Panc1 (cell line): ENCODE measurements around the gene LRRC3. TPM values are rescaled to one million over a fixed set of nuclear protein-coding genes. Genes with fewer than 3 reads are reported as not detected.

Experiments
- ATAC-seq: fragments of 200-7000 bp; cut with Tn5 transposase; 2 replicates; pipeline ENCODE4 v1.9.1; 2020; ENCODE audit warnings: mild to moderate bottlenecking, moderate library complexity
- BruUV-seq: library from RNA; stranded (reverse); fragments of 400-500 nt; replicated peaks from 2 replicates; lab custom pipeline; 2021; lab: Mats Ljungman, UMichigan
- CTCF ChIA-PET: fragments of 300-600 bp; sonication (Branson Sonifier 250); formaldehyde crosslinking; loops from one replicate; lab custom pipeline; 2022; ENCODE audit warnings: antibody characterized with exemption; lab: Charles Lee
- POLR2A ChIA-PET: fragments of 300-600 bp; sonication (Branson Sonifier 250); formaldehyde crosslinking; loops from one replicate; lab custom pipeline; 2022; ENCODE audit warnings: antibody characterized with exemption; lab: Charles Lee
- DNase-seq: peaks from one replicate; pipeline ENCODE4 v3.0.0-alpha.2; 2010; ENCODE audit warnings: low read depth, low spot score
- H3K27ac ChIP-seq: 2 replicates; pipeline ENCODE4 v1.5.1; 2011; ENCODE audit warnings: mild to moderate bottlenecking, low read length, inconsistent platforms
- H3K27me3 ChIP-seq: fragments of 200-500 bp; sonication (Bioruptor generic); 2 replicates; pipeline ENCODE4 v1.6.0; 2014; ENCODE audit warnings: low read length, inconsistent platforms; ENCODE audit not compliant: control insufficient read depth, insufficient read depth
- H3K36me3 ChIP-seq: fragments of 200-500 bp; sonication (Bioruptor generic); 2 replicates; pipeline ENCODE4 v1.5.1; 2014; ENCODE audit warnings: inconsistent platforms, mild to moderate bottlenecking, low read length, moderate library complexity; ENCODE audit not compliant: control insufficient read depth, insufficient read depth
- H3K4me1 ChIP-seq: 2 replicates; pipeline ENCODE4 v1.5.1; 2011; ENCODE audit warnings: inconsistent platforms, mild to moderate bottlenecking, low read length, moderate library complexity; ENCODE audit not compliant: control insufficient read depth, insufficient read depth
- H3K4me3 ChIP-seq, 2 experiments: 2 replicates each; pipeline ENCODE4 v1.5.1; 2011 to 2012; ENCODE audit warnings: low read depth in 2 of 2, low read length in 2 of 2, mild to moderate bottlenecking in 2 of 2, inconsistent platforms in 1 of 2, moderate library complexity in 1 of 2
- H3K9me3 ChIP-seq: fragments of 200-500 bp; sonication (Bioruptor generic); 2 replicates; pipeline ENCODE4 v1.5.1; 2014; ENCODE audit warnings: low read depth, mild to moderate bottlenecking, inconsistent platforms, low read length, moderate library complexity; ENCODE audit not compliant: control insufficient read depth, insufficient read depth
- POLR2AphosphoS5 ChIP-seq: IDR thresholded peaks from 2 replicates; pipeline ENCODE4 v1.6.1; 2012; ENCODE audit warnings: mild to moderate bottlenecking, low read depth, low read length, moderate library complexity
- REST ChIP-seq, 2 experiments: IDR thresholded peaks; 2 replicates each; pipeline ENCODE4 v1.6.1; 2011 to 2012; ENCODE audit warnings: low read depth in 2 of 2, control low read depth in 1 of 2, low read length in 1 of 2, mild to moderate bottlenecking in 1 of 2, moderate library complexity in 1 of 2; ENCODE audit not compliant: insufficient read depth in 1 of 2
- SIN3A ChIP-seq: IDR thresholded peaks from 2 replicates; pipeline ENCODE4 v1.6.1; 2012; ENCODE audit warnings: low read depth, mild to moderate bottlenecking, low read length, moderate library complexity, borderline replicate concordance; ENCODE audit not compliant: insufficient read depth
- TCF7L2 ChIP-seq: IDR thresholded peaks from 2 replicates; pipeline ENCODE4 v1.6.1; 2011; ENCODE audit warnings: mild to moderate bottlenecking, low read depth, low read length, inconsistent platforms
- in situ Hi-C: cut with HindIII; loops from 2 replicates; pipeline ENCODE4 v1.10.0; 2016; ENCODE audit warnings: low sequenced_read_pairs, low pct_unique_long_range_greater_than_20kb
- intact Hi-C: fragments of 100-400 bp; cut with micrococcal nuclease; formaldehyde crosslinking; loops from one replicate; pipeline ENCODE4 v1.10.0; 2022; ENCODE audit not compliant: unreplicated experiment
- total RNA-seq: library from RNA; stranded (reverse); gene quantifications from one replicate; pipeline ENCODE4 v1.2.1, GENCODE V29; 2021; ENCODE audit not compliant: unreplicated experiment
- TF ChIP-seq, protein P1 (sequence below): fragments of 450-650 bp; IDR thresholded peaks from 2 replicates; pipeline ENCODE4 v1.5.1; 2017; ENCODE audit warnings: mild to moderate bottlenecking

The LRRC3 gene
- total RNA-seq, 1 experiment from 2014 or later, result 3.3 TPM

DNA sequence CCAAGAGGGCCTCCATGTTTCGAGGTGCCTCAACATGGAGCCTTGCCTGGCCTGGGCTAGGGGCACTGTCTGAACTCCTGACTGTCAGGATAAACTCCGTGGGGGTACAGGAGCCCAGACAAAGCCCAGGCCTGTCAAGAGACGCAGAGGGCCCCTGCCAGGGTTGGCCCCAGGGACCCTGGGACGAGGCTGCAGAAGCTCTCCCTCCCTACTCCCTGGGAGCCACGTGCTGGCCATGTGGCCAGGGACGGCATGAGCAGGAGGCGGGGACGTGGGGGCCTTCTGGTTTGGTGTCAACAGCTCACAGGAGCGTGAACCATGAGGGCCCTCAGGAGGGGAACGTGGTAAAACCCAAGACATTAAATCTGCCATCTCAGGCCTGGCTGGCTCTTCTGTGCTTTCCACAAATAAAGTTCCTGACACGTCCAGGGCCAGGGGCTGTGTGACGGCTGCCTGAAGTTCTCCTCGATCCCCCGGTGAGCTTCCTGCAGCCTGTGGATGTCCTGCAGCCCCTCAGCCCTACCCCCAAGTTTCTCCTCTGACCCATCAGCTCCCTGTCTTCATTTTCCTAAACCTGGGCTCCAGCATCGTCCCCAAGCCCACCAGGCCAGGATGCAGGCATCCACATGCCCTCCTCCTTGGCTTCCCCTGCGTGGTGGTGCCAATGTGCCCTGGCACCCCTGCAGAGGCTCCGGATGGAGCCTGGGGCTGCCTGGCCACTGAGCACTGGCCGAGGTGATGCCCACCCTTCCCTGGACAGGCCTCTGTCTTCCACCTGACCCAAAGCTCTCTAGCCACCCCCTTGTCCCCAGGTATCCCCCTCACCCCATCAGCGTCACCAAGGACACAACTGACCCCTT, 12.8 kb upstream of the LRRC3 start:
- H3K4me1 ChIP-seq, result no peaks in the 10 kb centered on the region
- TF ChIP-seq SIN3A (no peak), REST (IDR thresholded peaks at IDR 0.05; ENCODE audit: insufficient read depth in 1 of 2, low read depth in 2 of 2, low read length in 1 of 2) (no peak), POLR2AphosphoS5 (no peak), TCF7L2 (no peak)
- TF ChIP-seq, protein P1, sequence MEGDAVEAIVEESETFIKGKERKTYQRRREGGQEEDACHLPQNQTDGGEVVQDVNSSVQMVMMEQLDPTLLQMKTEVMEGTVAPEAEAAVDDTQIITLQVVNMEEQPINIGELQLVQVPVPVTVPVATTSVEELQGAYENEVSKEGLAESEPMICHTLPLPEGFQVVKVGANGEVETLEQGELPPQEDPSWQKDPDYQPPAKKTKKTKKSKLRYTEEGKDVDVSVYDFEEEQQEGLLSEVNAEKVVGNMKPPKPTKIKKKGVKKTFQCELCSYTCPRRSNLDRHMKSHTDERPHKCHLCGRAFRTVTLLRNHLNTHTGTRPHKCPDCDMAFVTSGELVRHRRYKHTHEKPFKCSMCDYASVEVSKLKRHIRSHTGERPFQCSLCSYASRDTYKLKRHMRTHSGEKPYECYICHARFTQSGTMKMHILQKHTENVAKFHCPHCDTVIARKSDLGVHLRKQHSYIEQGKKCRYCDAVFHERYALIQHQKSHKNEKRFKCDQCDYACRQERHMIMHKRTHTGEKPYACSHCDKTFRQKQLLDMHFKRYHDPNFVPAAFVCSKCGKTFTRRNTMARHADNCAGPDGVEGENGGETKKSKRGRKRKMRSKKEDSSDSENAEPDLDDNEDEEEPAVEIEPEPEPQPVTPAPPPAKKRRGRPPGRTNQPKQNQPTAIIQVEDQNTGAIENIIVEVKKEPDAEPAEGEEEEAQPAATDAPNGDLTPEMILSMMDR, result no peak
- no peaks in the 10 kb centered on the region for H3K9me3 ChIP-seq
- ChIA-PET POLR2A (no interaction called here), CTCF (no interaction called here)
- BruUV-seq, result no TSS peak
- H3K4me3 ChIP-seq, result no peak overlapping the region
- no peaks in the 10 kb centered on the region for H3K27me3 ChIP-seq
- no peaks in the 10 kb centered on the region for H3K36me3 ChIP-seq
- intact Hi-C loops, result no loop called here
- no peak for DNase-seq
- no peak overlapping the region for H3K27ac ChIP-seq
- in situ Hi-C loops, result no loop called here
- no peak for ATAC-seq

DNA sequence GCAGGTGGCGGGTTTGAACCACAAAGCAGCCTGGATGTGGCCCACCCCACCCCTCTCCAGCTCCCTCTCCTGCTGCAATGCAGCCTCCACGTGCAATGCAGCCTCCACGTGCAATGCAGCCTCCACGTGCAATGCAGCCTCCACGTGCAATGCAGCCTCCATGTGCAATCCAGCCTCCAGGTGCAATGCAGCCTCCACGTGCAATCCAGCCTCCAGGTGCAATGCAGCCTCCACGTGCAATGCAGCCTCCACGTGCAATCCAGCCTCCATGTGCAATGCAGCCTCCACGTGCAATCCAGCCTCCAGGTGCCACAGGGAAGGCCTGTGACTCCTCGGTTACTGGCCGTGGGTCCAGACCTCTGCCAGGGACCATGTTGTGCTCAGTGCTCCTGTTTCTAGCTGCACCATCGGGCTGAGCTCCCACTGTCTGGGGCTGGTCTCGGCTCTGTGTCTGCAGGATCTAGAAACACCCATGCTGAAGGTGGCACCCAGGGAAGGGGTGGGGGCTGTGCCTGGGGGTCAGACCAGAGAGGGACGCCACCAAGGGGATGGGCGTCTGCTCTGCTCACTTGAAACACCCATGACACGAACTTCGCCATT, 11.9 kb upstream of the LRRC3 start:
- Histone ChIP-seq H3K4me1 (no peaks in the 10 kb centered on the region), H3K9me3 (no peaks in the 10 kb centered on the region), H3K36me3 (no peaks in the 10 kb centered on the region), H3K27ac (no peak overlapping the region), H3K4me3 (no peak overlapping the region), H3K27me3 (no peaks in the 10 kb centered on the region)
- intact Hi-C loops (no loop called here), in situ Hi-C loops (no loop called here)
- POLR2A ChIA-PET, result no interaction called here
- ATAC-seq (no peak), DNase-seq (no peak)
- CTCF ChIA-PET, result no interaction called here
- TF ChIP-seq, protein P1, result no peak
- TF ChIP-seq REST (IDR thresholded peaks at IDR 0.05; ENCODE audit: insufficient read depth in 1 of 2, low read depth in 2 of 2, low read length in 1 of 2) (no peak), POLR2AphosphoS5 (no peak), TCF7L2 (no peak), SIN3A (no peak)
- no TSS peak for BruUV-seq
